Inferior parietal cortex (tissue), 1 donor: ENCODE results near the gene TRIM39.

ENCODE experiments used
- DNase-seq: peaks from one replicate; pipeline ENCODE4 v3.0.0-alpha.2; 2016; ENCODE audit errors: extremely low spot score

Gene TRIM39

DNA sequence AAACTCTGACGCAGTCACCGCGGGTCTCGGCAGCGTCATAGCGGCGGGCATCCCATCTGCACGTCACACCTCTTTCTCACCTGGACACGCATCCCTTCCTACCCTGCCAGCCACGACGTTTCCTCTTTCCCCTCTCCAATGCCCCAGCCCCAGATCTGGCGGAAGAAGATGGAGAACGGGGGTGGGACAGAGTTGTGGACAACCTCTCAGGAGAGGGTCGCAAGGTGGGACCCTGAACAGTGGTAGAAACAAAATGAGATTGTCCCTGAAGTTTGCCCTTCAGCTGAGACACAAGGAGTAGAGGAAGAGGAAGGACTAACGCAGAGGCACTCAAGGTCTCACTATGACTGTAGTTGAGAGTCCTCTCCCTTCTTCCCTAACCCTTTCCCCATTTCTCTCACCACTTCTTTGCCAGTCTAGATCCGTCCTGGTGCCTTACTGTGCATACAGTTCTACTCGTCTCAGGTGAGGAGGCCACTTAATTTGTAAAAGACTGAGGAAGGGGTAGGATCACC lies 562 bp downstream of the TRIM39 start:
- DNase-seq, result peak; percentile 63

DNA sequence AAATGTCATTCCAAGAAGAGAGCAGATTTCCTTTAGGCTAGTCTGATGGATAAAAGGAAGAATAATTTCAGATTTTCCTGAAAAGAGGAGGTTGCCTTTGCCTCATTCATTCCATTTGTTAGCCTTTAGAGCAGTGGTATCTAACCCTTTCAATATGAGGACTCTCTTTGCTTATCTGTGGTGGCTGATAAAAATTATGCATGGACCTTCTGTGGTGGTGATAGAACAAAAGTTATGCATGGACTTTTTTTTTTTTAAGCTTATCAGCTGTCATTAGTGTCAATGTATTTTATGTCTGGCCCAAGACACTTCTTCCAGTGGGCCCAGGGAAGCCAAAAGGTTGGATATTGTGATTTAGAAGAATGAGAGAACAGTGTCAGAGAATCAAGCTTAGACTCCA lies 1.7 kb downstream of the TRIM39 start:
- DNase-seq, result no peak

DNA sequence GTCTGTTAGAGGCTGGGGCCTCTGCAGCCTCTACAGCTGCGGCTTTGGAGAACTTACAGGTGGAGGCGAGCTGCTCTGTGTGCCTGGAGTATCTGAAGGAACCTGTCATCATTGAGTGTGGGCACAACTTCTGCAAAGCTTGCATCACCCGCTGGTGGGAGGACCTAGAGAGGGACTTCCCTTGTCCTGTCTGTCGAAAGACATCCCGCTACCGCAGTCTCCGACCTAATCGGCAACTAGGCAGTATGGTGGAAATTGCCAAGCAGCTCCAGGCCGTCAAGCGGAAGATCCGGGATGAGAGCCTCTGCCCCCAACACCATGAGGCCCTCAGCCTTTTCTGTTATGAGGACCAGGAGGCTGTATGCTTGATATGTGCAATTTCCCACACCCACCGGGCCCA lies 2.6 kb downstream of the TRIM39 start:
- no peak for DNase-seq

DNA sequence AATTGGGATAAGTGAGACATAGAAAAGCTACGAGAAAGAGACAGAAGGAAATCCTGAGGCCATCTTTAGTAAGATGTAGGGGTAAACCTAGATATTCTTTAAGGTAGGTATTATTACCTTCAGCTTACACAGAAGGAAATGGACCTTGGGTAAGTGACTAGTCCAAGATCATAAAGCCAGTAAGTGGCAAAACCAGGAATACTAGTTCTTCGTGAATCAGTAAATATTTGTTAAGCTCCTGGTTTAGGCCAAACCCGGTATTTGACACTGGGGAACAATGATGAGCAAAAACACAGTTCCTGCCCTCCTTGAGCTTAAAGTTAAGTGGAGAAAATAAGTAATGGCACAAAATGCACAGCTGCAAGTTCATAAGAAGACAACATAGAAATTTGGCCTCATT lies 5.3 kb downstream of the TRIM39 start:
- no peak for DNase-seq

DNA sequence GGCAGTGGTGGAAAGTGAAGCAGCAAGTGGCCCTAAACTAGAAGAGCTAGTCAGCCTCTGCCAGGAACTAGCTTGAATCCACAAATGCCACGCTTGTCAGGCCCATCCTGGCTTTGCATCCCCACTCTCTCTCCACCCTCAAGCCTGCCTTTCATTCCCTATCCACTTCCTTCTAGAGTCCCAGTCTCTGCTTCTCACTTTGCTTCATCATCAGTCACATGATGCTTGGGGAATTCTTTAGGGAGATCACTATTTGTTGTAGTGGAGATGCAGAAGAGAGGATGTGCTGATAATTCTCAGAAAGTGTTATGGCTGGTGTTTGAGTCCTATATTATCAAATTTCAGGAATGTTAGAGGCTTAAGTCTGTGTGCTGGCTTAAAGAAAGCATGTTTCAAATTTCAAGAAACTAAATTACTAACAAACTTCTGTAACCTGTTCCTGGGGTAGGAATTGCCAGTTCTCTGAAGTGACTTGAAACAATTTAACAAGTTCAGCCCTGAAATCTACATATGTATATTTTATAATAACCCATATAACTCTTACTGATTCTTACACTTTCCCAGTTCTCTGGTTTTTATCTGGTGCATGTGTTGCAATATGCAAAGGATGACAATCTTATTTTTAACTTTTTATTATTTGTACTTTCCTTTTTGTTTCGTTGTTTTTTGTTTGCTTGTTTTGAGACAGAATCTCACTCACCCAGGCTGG lies 7.5 kb downstream of the TRIM39 start:
- DNase-seq, result no peak

DNA sequence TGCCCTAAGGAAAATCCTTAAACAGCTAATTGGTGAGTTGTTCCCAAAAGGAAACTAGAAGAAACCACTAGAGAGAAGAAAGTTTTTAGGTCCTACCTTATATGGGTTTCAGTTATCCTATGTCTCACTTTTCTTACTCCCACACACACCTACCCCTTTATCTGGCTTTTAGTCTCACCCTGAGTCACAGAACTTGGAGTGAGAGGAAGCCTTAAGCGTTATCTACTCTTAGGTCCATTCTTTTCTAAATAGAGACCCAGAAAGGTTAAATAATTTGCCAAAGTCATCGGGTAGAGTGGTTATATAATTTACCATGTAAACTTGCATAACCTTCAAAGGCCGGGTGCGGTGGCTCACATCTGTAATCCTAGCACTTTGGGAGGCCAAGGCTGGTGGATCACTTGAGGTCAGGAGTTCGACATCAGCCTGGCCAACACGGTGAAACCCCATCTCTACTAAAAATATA lies 13.9 kb downstream of the TRIM39 start:
- no peak for DNase-seq

DNA sequence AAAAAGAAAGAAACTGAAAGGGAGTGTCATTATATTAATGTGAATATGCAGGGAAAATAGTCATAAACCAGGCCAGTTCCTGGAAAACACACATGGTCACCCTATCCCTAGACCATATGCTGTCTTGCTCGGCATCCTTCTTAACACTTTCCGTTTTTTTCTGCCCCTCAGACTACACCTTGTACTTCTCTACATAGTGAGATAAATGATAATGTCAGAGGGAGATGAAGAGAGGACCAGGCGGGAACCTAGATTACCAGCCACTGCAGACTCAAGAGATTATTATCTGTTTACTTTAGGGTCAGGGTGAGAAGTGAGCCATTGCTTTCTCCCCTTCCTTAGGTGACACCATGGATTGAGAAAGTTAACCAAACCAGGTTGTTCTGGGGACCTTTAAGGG lies 14.5 kb downstream of the TRIM39 start:
- no peak for DNase-seq

DNA sequence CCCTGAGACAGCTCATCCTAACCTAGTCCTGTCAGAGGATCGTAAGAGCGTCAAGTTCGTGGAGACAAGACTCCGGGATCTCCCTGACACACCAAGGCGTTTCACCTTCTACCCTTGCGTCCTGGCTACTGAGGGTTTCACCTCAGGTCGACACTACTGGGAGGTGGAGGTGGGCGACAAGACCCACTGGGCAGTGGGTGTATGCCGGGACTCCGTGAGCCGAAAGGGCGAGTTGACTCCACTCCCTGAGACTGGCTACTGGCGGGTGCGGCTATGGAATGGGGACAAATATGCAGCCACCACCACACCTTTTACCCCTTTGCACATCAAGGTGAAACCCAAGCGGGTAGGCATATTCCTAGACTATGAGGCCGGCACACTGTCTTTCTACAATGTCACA lies 15.0 kb downstream of the TRIM39 start:
- DNase-seq, result no peak

DNA sequence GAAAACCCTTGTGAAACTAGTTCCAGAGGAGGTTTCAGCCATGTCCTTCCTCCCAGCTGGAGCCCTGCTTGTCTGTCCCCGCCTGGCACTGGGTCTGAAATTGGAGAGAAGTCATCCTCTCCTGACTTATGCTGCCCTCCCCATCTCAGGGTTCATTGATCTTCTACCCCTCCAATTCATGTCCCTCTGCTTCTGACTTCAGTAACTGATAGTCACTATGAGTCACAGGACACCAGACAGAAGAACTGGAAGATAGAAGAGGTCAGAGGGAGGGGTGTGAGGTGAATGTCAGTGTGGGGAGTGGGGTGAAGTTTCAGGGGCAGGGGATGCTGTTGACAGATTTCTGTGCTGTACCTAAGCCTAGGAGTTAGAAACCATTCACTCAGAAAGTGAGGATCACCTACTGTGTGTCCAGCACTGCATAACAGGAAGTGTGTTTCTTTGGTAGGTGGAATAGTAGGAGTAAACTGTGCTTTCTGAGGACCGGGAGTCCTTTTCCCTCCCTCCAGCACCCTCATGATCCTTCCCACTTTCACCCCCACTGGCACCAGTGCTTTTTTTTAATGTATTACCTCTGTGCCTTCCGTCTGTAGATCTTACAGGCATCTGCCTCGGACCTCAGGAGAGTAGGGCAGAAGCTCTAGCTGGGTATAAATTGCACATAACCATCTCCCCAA lies 17.6 kb downstream of the TRIM39 start:
- DNase-seq, result no peak

DNA sequence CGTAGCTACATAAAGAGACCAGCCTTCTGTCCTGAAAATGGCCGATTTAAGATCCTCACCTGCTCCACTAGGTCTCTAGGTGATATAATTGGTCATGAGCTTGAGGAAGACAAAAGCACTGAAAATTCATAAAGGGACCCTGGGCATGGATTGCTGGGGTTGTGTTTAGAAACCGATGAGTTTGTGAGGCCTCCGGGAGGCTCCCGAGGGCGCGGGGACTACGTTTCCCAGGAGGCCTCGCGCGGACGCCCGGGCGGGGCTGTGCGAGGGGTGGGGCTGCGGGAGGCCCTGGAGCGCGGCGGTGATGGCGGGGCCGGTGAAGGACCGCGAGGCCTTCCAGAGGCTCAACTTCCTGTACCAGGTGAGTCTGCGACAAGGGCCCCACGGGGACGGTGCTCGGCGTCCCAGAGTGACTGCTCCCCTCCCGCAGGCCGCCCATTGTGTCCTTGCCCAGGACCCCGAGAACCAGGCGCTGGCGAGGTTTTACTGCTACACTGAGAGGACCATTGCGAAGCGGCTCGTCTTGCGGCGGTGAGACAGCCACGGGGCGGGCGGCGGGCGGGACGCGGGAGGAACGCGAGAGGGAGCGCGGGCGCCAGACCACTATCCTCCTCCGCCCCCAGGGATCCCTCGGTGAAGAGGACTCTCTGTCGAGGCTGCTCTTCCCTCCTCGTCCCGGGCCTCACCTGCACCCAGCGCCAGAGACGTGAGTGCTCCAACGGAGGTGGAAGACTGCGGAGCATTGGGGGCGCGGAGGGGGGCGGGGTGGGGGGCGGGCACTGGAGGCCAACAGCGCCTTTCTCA lies 18.3 kb downstream of the TRIM39 start, which contains the start of gene RPP21:
RPP21 (plus strand) TSS at position 289 of the 804 bp plus-strand sequence; CDS start at position 305, 16 bp downstream.
- DNase-seq, result peak; percentile 85

DNA sequence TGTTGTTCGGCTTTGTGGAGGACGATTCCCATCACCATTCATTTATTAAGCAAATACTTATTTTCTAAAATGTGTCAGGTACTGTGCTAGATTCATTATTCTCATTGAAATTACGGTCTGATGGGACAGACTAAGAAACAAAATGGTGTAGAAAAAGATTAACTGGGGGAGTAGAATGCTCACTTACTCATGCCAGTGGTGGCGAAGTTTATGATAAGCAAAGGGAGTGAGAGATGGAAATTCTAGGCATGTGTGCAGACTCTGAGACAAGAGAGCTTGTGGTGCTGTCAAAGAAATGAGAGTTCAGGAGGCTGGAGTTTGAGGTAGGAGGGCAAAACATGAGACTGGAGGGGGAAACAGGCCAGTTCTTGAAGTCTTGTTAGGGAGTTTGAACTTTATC lies 19.1 kb downstream of the TRIM39 start:
- DNase-seq, result no peak

DNA sequence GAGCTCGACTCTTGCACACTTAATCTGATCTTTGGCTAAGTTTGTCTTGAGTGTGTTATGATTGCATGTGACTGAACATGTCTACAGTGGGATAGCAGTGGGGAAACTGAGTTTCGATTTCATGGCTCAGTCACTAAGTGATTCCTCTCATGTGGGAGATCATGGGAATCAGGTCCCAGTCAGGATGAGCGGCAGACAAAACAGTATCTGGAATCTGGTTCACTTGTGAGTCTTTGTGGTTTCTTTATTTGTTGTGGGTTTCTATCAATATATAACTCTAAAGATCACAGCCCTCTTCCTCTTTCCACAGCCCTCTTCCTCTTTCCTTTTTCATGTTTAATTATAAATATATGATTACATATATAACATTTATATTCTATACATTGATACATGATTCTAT lies 22.2 kb downstream of the TRIM39 start:
- DNase-seq, result no peak

DNA sequence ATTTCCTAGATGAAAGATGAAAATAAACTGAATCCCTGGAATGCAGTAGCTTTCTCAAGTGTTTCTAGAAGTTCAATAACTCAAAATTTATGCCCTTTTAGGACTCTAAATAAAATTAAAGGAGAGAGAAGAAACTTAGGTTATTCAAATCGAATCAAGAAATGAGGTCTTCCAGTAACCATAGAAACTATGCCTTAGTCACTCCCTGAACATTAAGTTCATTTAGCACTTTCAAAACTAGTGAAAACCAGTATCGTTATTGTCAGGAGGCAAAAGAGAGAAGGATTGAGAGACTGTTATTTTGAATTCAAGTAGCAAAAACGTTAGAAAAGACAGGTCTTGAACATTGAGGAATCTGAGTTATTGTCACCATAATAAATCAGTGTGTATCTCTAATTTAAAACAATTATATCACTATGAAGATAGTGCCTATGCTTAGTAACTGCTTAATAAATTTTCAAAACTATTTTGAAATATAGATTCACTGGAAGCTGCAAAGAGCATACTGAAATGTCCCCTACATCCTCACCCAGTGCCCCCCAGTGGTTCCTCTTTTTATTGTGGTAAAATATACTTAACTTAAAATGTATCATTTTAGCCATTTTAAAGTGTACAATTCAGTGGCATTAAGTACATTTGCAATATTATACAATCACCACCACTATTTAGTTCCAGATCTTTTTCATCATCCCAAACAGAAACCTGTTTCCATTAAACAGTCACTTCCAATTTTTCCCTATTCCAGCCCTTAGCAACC lies 22.9 kb downstream of the TRIM39 start:
- DNase-seq, result no peak

DNA sequence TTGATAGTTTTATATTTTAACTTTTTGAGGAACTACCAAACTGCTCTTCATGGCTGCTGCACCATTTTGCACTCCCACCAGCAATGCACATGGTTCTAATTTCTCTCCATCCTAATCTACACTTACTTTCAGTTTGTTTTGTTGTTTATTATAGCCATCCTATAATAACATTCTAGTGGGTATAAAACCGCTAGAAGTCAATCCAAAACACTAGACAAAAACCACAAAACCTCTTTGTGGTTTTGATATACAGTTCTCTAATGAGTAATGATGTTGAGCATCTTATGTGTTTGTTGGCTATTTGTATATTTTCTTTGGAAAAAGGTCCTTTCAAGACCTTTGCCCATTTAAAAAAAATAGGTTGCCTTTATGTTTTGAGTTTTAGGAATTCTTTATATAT lies 23.8 kb downstream of the TRIM39 start:
- DNase-seq, result no peak

DNA sequence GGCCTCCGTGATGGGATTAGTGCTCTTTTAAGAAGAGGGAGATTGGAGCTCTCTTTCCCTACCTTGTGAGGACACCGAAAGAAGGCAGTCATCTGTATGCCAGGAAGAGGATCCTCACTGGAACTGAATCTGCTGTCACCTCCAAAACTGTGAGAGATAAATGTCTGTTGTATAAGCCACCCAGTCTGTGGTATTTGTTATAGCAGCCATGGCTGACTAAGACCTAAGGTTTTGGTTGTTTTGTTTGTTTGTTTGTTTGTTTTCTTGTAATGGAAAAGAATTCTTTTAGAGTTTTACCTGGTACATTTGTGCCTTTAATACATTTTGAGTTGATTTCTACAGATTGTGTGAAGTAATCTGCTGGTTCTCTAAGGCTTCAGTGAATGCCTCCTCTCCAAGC lies 25.8 kb downstream of the TRIM39 start:
- DNase-seq, result no peak

DNA sequence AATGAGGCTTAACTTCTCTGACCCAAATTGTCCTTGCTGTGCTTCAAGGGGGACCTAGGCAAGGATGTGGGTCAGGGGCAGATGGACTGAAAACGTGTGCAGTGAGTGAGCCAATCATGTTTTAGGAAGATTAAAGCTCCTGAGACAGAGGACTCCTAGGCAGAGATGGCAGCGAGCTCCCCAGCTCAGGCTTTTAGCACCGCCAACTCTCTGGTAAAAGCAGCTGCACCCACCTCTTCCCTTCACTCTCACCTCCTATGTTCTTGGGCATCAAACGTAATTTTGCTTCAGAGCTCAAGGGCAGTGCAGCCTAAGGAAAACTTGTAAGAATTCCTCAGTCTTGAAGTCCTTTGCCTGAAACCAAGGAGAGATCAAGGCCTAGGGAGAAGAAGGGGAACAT lies 28.6 kb downstream of the TRIM39 start:
- no peak for DNase-seq

DNA sequence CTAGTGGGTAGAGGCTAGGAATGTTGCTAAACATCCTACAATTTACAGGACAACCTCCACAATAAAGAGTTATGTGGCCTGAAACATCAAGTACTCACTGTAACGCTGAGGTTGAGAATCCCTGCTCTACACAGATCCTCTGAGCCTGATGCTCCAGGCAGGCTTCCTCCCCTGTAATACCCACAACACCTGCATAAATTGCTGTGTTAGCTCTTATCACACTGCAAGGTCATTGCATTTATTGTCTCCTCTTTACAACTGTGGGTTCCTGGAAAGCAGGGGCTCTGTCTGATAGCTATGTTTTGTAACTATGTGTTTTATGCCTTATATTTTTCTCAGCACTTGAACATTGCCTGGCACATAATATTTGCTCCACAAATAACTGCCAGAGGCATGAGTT lies 29.8 kb downstream of the TRIM39 start:
- no peak for DNase-seq

DNA sequence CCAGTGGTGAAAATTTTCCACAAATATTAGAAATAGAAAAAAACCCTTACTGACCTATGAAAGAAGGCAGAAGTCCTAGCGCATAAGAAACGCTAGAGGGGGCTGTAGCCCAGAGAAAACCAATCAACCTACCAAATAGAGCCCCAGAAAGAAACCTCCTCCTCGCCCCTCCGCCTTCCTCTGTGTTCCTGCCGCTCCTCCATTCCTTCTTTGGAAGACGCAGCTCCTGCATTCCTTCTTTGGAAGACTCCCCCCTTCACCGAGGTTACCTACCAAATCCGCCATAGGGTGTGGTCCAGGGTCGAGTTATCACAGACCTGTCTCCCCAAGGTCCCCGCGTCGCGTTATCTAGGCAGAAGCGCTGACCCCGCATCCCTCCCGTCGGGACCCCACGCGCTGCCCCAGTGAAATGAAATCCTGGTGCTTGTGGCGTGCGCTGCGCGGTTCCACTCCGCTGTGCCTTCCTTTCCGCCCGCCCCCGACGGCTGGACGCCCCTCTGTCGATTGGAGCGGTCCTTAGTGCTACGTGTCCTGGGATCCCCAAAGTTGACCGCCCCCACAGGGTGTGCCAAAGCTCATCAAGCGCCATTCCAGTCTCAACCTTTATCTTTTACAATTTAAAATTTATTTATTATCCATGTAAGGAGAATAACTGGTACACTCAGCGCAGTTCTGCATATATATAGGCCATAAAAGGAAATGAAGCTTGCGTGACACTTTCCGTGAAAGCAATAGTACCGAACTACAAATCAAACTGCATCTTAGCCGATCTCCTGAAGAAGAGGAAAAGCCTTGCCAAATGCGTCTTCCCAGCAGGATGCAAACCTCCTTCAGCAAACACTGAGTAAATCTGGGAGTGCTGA lies 31.2 kb downstream of the TRIM39 start:
- peak; percentile 85 for DNase-seq

DNA sequence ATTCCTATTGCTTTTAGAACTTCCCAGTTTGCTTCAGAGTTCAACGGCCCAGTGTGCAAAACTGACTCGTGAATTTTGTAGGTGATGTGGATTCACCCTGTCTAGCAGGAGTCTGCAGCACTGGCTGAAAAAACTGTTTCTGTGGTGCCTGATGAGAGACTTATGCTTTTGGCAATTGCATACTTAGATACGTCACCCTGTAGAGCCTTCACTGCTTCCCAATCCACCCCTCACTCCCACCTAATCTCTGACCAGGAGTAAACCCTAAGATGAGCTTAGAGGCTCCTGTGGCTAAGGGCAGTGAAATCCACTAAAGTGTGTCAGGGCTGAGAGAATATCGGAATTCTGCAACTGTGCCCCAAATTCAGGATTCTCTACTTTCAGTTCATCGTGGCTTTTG lies 32.5 kb downstream of the TRIM39 start:
- no peak for DNase-seq

DNA sequence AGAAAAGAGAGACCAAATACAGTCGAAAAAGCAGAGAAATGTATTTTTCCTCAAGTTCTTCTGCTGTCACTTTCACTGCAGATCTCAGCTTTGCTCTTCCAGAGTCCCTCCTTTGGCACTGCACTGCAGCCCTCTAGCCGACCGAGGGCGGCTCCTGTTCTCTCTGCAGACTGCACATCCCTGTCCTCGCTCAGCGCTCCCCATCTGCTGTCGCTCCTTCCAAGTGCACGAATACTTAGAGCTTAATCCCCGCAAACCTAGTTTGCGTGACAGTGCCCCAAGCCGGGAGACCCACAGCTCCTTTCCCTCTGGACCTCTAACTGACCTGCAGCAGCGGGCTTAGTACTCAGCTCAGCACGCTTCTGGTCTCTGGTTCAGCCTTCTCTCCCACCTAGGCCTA lies 33.4 kb downstream of the TRIM39 start:
- DNase-seq, result no peak

DNA sequence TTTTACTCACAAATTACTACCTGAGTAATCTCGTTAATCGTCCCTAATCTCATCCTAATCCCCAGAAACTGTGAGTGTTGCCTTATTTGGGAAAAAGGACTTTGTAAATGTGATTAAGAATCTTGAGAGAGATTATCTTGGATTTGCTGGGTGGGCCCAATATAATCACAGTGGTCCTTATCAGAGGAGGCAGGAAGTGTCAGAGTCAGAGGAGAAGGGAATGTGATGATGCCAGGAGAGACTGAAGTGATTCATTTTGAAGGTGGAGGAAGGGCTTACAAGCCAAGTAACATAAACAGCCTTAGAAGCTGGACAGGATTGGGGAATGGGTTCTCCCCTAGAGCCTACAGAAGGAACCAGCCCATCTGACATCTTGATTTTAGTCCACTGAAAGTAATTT lies 34.9 kb downstream of the TRIM39 start:
- DNase-seq, result no peak
